Measurements from ENCODE around the gene L1CAM.

Gene L1CAM

GRCh38 chrX:153862369-153863250 is 23.4 kb downstream of the L1CAM start:
- DNase-seq (ENCODE audit: low read depth): no peak

- DNase-seq (ENCODE audit: low read depth): no peak
Observed at GRCh38 chrX:153861733-153862310, 24.2 kb downstream of the L1CAM start.

DNA sequence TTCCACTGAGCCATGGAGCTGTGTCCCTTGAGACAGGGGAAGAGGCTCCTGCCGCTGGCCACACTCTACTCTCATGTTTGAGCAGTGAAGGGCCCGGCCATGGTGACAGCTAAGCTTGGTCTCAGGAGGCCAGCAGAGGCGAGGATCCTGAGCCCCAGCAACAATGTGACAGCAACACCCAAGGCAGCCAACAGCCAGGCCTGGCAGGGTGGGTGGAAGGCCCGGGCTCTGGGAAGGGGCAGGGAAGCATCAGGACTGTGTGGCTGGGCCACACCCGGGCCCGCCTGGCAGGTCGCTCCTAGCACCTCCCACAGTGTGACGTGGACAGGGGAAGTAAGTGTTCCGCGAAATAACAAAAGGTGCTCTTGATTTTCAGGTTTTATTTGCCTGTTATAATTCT is 24.8 kb downstream of the L1CAM start:
- DNase-seq (ENCODE audit: low read depth): no peak

DNA sequence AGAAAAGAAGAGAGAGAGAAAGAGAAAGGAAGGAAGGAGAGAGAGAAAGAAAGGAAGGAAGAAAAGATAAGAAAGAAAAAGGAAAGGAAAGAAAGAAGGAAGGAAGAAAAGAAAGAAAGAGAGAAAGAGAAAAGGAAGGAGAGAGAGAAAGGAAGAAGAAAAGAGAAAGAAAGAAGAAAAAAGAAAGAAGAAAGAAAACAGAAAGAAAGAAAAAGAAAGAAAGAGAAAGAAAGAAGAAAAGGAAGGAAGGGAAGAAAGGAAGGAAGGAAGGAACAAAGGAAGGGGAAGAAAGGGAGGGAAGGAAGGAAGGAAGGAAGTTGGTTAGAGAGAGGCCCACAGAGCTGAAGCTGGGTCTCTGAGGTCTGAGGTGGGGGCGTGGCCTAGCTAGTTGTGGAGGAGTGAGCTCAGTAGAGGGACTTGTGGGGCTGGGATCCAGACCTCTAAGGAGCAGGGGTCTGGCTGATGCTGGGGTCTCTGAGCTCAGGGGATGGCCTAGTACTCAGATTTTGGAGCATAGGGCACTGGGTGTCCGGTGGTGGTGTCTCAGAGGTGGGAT is 28.5 kb downstream of the L1CAM start:
- DNase-seq (ENCODE audit: low read depth): no peak

DNA sequence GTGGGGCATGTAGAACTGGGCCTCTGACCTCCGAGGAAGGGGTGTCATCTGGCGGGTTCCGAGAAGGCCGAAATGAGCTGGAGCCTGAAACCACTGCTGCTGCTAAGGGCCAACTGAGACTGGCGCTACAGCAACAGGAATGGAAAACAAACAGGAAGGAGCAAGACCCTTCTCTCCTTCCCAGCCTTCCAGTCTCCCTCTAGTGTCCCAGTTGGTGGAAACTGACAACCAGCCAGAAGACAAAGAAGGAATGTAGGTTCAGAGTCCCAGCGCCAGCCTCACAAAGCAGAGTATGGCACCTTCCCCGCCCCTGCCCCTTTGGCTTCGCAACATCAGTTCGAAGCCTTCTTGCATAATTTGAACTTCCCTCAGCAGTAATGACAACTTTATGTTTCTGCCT is 31.3 kb downstream of the L1CAM start:
- DNase-seq (ENCODE audit: low read depth): no peak

DNA sequence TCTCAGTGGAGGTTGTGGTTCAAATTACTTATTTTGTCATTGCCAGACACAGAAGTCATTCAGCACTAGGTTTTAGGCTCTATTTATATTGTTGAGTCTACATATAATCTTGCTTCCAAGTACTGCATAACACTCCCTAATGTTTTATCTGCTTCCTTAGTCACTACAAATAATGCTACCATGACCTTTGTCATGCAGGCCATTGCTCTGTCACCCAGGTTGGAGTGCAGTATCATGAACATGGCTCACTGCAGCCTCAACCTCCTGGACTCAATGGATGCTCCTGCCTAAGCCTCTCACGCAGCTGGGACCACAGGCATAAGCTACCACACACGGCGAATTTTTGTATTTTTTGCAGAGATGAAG is 32.1 kb downstream of the L1CAM start:
- DNase-seq (ENCODE audit: low read depth): no peak

GRCh38 chrX:153853180-153853901 is 32.6 kb downstream of the L1CAM start:
- DNase-seq (ENCODE audit: low read depth): no peak

DNA sequence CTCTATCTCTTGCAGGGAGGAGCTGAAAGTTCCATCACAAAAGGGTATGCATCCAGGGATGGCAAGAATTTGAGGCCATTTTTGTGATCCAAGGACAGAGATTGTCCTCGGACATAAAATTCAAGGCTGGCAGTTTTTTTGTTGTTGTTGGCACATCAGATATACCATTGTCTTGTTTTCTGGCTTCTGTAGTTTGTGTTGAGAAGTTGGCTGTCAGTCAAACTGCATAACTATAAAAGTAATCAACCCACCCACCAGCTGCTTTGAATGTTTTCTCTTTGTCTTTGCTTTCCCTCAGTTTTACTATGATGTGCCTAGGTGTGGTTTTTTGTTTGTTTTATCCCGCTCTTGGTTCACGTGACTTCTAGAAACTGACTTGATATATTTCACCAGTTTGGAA is 34.0 kb downstream of the L1CAM start:
- no peak for DNase-seq (ENCODE audit: low read depth)

- DNase-seq (ENCODE audit: low read depth): no peak
Observed at GRCh38 chrX:153848325-153848724, 37.6 kb downstream of the L1CAM start.

DNA sequence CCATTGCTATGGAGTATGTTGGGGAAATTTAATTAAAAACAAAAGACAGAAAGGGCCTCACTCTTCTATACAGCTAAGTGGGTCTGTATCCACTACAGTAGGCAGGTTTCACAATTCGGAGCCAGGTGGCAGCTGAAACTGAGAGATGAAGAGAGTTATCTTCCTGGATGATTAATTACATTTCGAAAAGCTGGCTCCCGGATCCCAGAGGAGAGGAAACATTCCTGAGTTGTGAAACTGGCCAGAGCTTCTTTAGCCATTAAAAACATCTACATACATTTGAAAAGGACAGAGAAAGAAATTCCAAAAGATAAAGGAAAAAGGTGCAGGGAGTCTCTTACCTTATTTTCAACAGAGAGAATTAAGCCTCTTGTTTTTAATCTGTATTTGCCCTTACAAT is 40.1 kb downstream of the L1CAM start:
- DNase-seq (ENCODE audit: low read depth): no peak

GRCh38 chrX:153845195-153845594 is 40.8 kb downstream of the L1CAM start:
- DNase-seq (ENCODE audit: low read depth): no peak

DNA sequence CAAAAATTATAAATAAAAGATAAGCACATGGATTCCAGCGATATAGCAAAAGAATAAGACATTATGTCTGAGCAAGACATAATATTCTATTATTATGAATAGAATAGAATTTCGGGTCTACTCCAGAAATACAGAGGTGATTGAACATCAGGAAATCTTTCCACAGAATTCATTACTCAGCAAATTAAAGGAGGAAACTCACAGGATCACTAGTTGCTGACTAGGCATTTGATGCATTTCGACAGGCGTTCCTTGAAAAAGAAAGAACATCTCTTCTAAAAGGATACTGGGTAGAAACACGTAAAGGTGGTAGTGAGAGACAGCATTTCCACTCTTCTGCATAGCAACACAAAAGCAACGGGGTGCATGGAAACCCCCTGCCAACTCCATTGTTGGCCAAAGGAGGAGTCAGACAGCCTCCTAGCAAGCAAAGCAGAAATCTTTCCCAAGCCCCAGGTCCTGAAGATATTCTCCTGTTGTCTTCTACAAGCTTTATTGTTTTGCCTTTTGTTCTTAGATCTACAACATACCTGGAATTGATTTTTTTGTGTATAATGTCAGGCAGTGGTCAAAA is 41.4 kb downstream of the L1CAM start:
- no peak for DNase-seq (ENCODE audit: low read depth)

DNA sequence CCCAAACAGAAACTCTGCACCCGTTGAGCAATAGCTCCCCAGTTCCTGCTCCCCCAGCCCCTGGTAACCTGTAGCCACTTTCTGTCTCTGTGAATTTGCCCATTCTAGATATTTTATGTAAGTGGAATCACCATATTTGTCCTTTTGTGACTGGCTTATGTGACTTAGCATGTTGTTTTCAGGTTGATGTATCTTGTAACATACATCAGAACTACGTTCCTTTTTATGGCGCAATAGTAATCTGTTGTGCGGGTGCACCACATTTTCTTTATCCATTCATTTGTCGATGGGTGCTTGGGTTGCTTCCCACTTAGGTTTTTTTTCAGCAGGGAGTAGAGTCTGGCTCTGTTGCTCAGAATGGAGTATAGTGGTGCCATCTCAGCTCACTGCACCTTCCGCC is 49.1 kb downstream of the L1CAM start:
- no peak for DNase-seq (ENCODE audit: low read depth)

GRCh38 chrX:153832728-153833127 is 53.2 kb downstream of the L1CAM start:
- no peak for DNase-seq (ENCODE audit: low read depth)

- DNase-seq (ENCODE audit: low read depth): no peak
Observed at GRCh38 chrX:153831429-153832150, 54.4 kb downstream of the L1CAM start.

GRCh38 chrX:153830640-153831428 is 55.1 kb downstream of the L1CAM start:
- DNase-seq (ENCODE audit: low read depth): no peak

- no peak for DNase-seq (ENCODE audit: low read depth)
Observed at GRCh38 chrX:153829799-153830639, 56.0 kb downstream of the L1CAM start, which contains the start of gene PDZD4. TSS of gene PDZD4 (minus strand) at chrX:153830544. CDS start at chrX:153830298, 246 bp downstream.

GRCh38 chrX:153829549-153829798 is 56.5 kb downstream of the L1CAM start:
- DNase-seq (ENCODE audit: low read depth): no peak

- DNase-seq (ENCODE audit: low read depth): no peak
Observed at GRCh38 chrX:153828723-153829548, 57.0 kb downstream of the L1CAM start.

All from HS-27A (cell line).